Muscle layer of colon (tissue), 2 donors: ENCODE data around the gene ATP2C1.

ENCODE experiments used
- H3K27ac ChIP-seq: one replicate; pipeline ENCODE4 v1.7.0; 2013; ENCODE audit warnings: low read depth, mild to moderate bottlenecking, low read length, moderate library complexity
- H3K27me3 ChIP-seq, 2 donors: one replicate each; pipeline ENCODE4 v1.7.0; 2013; ENCODE audit warnings: low read length in 2 of 2, mild to moderate bottlenecking in 2 of 2; ENCODE audit not compliant: insufficient read depth in 2 of 2, control insufficient read depth in 1 of 2
- H3K36me3 ChIP-seq: one replicate; pipeline ENCODE4 v1.7.0; 2013; ENCODE audit warnings: mild to moderate bottlenecking, low read length; ENCODE audit not compliant: insufficient read depth
- H3K4me1 ChIP-seq: one replicate; pipeline ENCODE4 v1.7.0; 2013; ENCODE audit warnings: mild to moderate bottlenecking, low read length; ENCODE audit not compliant: insufficient read depth
- H3K4me3 ChIP-seq, 2 donors: one replicate each; pipeline ENCODE4 v1.7.0; 2013; ENCODE audit warnings: low read length in 2 of 2, low read depth in 1 of 2, mild to moderate bottlenecking in 1 of 2, moderate library complexity in 1 of 2
- H3K9ac ChIP-seq: one replicate; pipeline ENCODE4 v1.7.0; 2013; ENCODE audit warnings: low read length
- H3K9me3 ChIP-seq: one replicate; pipeline ENCODE4 v1.7.0; 2013; ENCODE audit warnings: mild to moderate bottlenecking, low read length
- donor health status: abdominal sarcoma.
- donor health status: Adenocarcinoma of cecum.

The ATP2C1 gene

GRCh38 chr3:130897316-130897715 lies 3.4 kb downstream of the ATP2C1 start:
- no peak overlapping the region for H3K27ac ChIP-seq
- H3K9me3 ChIP-seq = no peaks in the 10 kb centered on the region
- no peak overlapping the region for H3K9ac ChIP-seq
- no peak overlapping the region for H3K4me3 ChIP-seq
- H3K4me1 ChIP-seq = peaks cover 22% of the 10 kb centered on the region
- H3K36me3 ChIP-seq = no peaks in the 10 kb centered on the region
- H3K27me3 ChIP-seq = no peaks in the 10 kb centered on the region

- no peak overlapping the region for H3K27ac ChIP-seq
- H3K9ac ChIP-seq = no peak overlapping the region
- H3K4me1 ChIP-seq = peaks cover 16% of the 10 kb centered on the region
- H3K36me3 ChIP-seq = no peaks in the 10 kb centered on the region
- no peaks in the 10 kb centered on the region for H3K27me3 ChIP-seq
- H3K9me3 ChIP-seq = no peaks in the 10 kb centered on the region
- H3K4me3 ChIP-seq = no peak overlapping the region
These were observed 7.1 kb downstream of the ATP2C1 start for GRCh38 chr3:130900959-130901358.

- no peak overlapping the region for H3K4me3 ChIP-seq
- H3K4me1 ChIP-seq = peaks cover 14% of the 10 kb centered on the region
- no peaks in the 10 kb centered on the region for H3K27me3 ChIP-seq
- no peak overlapping the region for H3K27ac ChIP-seq
- H3K9ac ChIP-seq = no peak overlapping the region
- no peaks in the 10 kb centered on the region for H3K9me3 ChIP-seq
- no peaks in the 10 kb centered on the region for H3K36me3 ChIP-seq
These were observed 7.8 kb downstream of the ATP2C1 start for GRCh38 chr3:130901463-130902204.

- Histone ChIP-seq H3K9ac (no peak overlapping the region), H3K36me3 (no peaks in the 10 kb centered on the region), H3K4me1 (peaks cover 14% of the 10 kb centered on the region), H3K27me3 (no peaks in the 10 kb centered on the region), H3K4me3 (no peak overlapping the region), H3K27ac (no peak overlapping the region), H3K9me3 (no peaks in the 10 kb centered on the region)
These were observed 9.6 kb downstream of the ATP2C1 start for GRCh38 chr3:130903412-130903908.

- Histone ChIP-seq H3K9me3 (no peaks in the 10 kb centered on the region), H3K4me3 (no peak overlapping the region), H3K9ac (no peak overlapping the region), H3K27me3 (no peaks in the 10 kb centered on the region), H3K36me3 (no peaks in the 10 kb centered on the region), H3K4me1 (peaks cover 14% of the 10 kb centered on the region), H3K27ac (no peak overlapping the region)
These were observed 10.6 kb downstream of the ATP2C1 start for GRCh38 chr3:130904491-130904890.

GRCh38 chr3:130905551-130905950 lies 11.7 kb downstream of the ATP2C1 start:
- no peak overlapping the region for H3K4me3 ChIP-seq
- no peak overlapping the region for H3K9ac ChIP-seq
- no peaks in the 10 kb centered on the region for H3K36me3 ChIP-seq
- H3K27ac ChIP-seq = no peak overlapping the region
- H3K4me1 ChIP-seq = peaks cover 13% of the 10 kb centered on the region
- no peaks in the 10 kb centered on the region for H3K27me3 ChIP-seq
- H3K9me3 ChIP-seq = no peaks in the 10 kb centered on the region

GRCh38 chr3:130906374-130906995 lies 12.6 kb downstream of the ATP2C1 start:
- H3K27ac ChIP-seq = no peak overlapping the region
- peaks cover 6% of the 10 kb centered on the region for H3K4me1 ChIP-seq
- no peak overlapping the region for H3K9ac ChIP-seq
- no peak overlapping the region for H3K4me3 ChIP-seq
- H3K36me3 ChIP-seq = no peaks in the 10 kb centered on the region
- no peaks in the 10 kb centered on the region for H3K9me3 ChIP-seq
- no peaks in the 10 kb centered on the region for H3K27me3 ChIP-seq

- H3K4me1 ChIP-seq = peaks cover 6% of the 10 kb centered on the region
- no peak overlapping the region for H3K4me3 ChIP-seq
- no peaks in the 10 kb centered on the region for H3K36me3 ChIP-seq
- no peak overlapping the region for H3K9ac ChIP-seq
- no peaks in the 10 kb centered on the region for H3K27me3 ChIP-seq
- H3K27ac ChIP-seq = no peak overlapping the region
- H3K9me3 ChIP-seq = no peaks in the 10 kb centered on the region
These were observed 13.6 kb downstream of the ATP2C1 start for GRCh38 chr3:130907500-130907899.

GRCh38 chr3:130907966-130908365 lies 14.1 kb downstream of the ATP2C1 start:
- no peak overlapping the region for H3K4me3 ChIP-seq
- H3K9me3 ChIP-seq = no peaks in the 10 kb centered on the region
- H3K9ac ChIP-seq = no peak overlapping the region
- H3K27me3 ChIP-seq = no peaks in the 10 kb centered on the region
- no peaks in the 10 kb centered on the region for H3K36me3 ChIP-seq
- no peak overlapping the region for H3K27ac ChIP-seq
- peaks cover 6% of the 10 kb centered on the region for H3K4me1 ChIP-seq

- no peak overlapping the region for H3K27ac ChIP-seq
- no peaks in the 10 kb centered on the region for H3K36me3 ChIP-seq
- no peak overlapping the region for H3K4me3 ChIP-seq
- H3K4me1 ChIP-seq = no peaks in the 10 kb centered on the region
- H3K9ac ChIP-seq = no peak overlapping the region
- no peaks in the 10 kb centered on the region for H3K27me3 ChIP-seq
- no peaks in the 10 kb centered on the region for H3K9me3 ChIP-seq
These were observed 21.8 kb downstream of the ATP2C1 start for GRCh38 chr3:130915567-130916292.

- H3K4me1 ChIP-seq = no peaks in the 10 kb centered on the region
- no peaks in the 10 kb centered on the region for H3K36me3 ChIP-seq
- H3K27ac ChIP-seq = no peak overlapping the region
- H3K9ac ChIP-seq = no peak overlapping the region
- no peaks in the 10 kb centered on the region for H3K27me3 ChIP-seq
- no peak overlapping the region for H3K4me3 ChIP-seq
- no peaks in the 10 kb centered on the region for H3K9me3 ChIP-seq
These were observed 22.8 kb downstream of the ATP2C1 start for GRCh38 chr3:130916507-130917167.
